PFSK-1 (cell line): ENCODE measurements around the gene VAPA.

ENCODE experiments used
- POLR2AphosphoS5 ChIP-seq: IDR thresholded peaks from 2 replicates; pipeline ENCODE4 v1.6.1; 2012; ENCODE audit warnings: low read depth, mild to moderate bottlenecking, control low read depth, low read length, moderate library complexity
- TAF1 ChIP-seq: IDR thresholded peaks from 2 replicates; pipeline ENCODE4 v1.6.1; 2012; ENCODE audit warnings: low read length, control low read depth, borderline replicate concordance; ENCODE audit not compliant: insufficient read depth
- TF ChIP-seq, protein P1 (sequence below), 2 experiments: IDR thresholded peaks; 2 replicates each; pipeline versions ENCODE4 v1.6.1 to v1.8.0; 2011 to 2012; ENCODE audit warnings: low read depth in 2 of 2, low read length in 2 of 2, control low read depth in 1 of 2, inconsistent platforms in 1 of 2, mild to moderate bottlenecking in 1 of 2, moderate library complexity in 1 of 2; ENCODE audit not compliant: insufficient read depth in 1 of 2

DNA sequence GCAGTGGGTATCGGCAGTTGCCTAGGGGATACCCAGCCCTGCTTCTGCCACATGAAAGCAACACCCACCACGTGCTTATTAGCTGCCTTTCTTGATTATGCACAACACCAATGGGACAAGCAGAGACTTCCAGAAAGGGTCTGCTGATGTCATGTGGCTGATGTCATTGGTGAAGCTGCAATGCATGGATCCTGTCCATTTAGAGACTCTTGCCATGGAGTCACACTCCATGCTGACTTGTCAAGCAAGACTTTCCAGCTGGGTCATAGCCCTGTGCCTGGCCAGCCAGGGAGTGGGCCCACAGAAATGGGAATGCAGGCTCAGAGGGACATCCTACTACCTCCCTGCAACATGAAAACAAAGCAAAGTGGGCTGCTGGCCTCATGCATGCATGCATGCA, 81.8 kb downstream of the VAPA start:
- TF ChIP-seq POLR2AphosphoS5: no peak
- TF ChIP-seq TAF1: no peak
- TF ChIP-seq, protein P1, sequence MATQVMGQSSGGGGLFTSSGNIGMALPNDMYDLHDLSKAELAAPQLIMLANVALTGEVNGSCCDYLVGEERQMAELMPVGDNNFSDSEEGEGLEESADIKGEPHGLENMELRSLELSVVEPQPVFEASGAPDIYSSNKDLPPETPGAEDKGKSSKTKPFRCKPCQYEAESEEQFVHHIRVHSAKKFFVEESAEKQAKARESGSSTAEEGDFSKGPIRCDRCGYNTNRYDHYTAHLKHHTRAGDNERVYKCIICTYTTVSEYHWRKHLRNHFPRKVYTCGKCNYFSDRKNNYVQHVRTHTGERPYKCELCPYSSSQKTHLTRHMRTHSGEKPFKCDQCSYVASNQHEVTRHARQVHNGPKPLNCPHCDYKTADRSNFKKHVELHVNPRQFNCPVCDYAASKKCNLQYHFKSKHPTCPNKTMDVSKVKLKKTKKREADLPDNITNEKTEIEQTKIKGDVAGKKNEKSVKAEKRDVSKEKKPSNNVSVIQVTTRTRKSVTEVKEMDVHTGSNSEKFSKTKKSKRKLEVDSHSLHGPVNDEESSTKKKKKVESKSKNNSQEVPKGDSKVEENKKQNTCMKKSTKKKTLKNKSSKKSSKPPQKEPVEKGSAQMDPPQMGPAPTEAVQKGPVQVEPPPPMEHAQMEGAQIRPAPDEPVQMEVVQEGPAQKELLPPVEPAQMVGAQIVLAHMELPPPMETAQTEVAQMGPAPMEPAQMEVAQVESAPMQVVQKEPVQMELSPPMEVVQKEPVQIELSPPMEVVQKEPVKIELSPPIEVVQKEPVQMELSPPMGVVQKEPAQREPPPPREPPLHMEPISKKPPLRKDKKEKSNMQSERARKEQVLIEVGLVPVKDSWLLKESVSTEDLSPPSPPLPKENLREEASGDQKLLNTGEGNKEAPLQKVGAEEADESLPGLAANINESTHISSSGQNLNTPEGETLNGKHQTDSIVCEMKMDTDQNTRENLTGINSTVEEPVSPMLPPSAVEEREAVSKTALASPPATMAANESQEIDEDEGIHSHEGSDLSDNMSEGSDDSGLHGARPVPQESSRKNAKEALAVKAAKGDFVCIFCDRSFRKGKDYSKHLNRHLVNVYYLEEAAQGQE (IDR thresholded peaks at IDR 0.05; ENCODE audit: insufficient read depth in 1 of 2, low read depth in 2 of 2, low read length in 2 of 2): no peak
